HepG2 (cell line): ENCODE data around the gene ASTN2. TPM values are rescaled to one million over a fixed set of nuclear protein-coding genes. Genes with fewer than 3 reads are reported as not detected.

Experiments
- GATAD2A ChIP-seq: IDR thresholded peaks from 2 replicates; pipeline ENCODE4 v1.6.1; 2016
- HMG20B ChIP-seq: conservative IDR thresholded peaks from 2 replicates; pipeline ENCODE4 v1.6.1; 2016; ENCODE audit warnings: missing genetic modification reagents, missing compliant biosample characterization
- PAXIP1 ChIP-seq: sonication (generic); formaldehyde crosslinking; conservative IDR thresholded peaks from 2 replicates; pipeline ENCODE4 v1.4.0; 2020; ENCODE audit warnings: mild to moderate bottlenecking, missing genetic modification reagents, moderate library complexity
- RERE ChIP-seq: IDR thresholded peaks from 2 replicates; pipeline ENCODE4 v1.6.1; 2016; ENCODE audit warnings: low read depth, missing genetic modification reagents, missing compliant biosample characterization
- TBX2 ChIP-seq: sonication (generic); formaldehyde crosslinking; IDR thresholded peaks from 2 replicates; pipeline ENCODE4 v1.5.0; 2020; ENCODE audit warnings: missing genetic modification reagents, mild to moderate bottlenecking, borderline replicate concordance
- ZFP1 ChIP-seq: IDR thresholded peaks from 2 replicates; pipeline ENCODE4 v1.6.1; 2016
- ZNF274 ChIP-seq: sonication (generic); formaldehyde crosslinking; IDR thresholded peaks from 2 replicates; pipeline ENCODE4 v1.5.1; 2020; ENCODE audit warnings: mild to moderate bottlenecking, missing genetic modification reagents
- ZNF281 ChIP-seq: sonication (generic); formaldehyde crosslinking; IDR thresholded peaks from 2 replicates; pipeline ENCODE4 v1.4.0; 2020; ENCODE audit warnings: missing genetic modification reagents, borderline replicate concordance
- ZNF337 ChIP-seq: sonication (generic); formaldehyde crosslinking; IDR thresholded peaks from 2 replicates; pipeline ENCODE4 v1.5.1; 2020; ENCODE audit warnings: missing genetic modification reagents, low read depth, mild to moderate bottlenecking, borderline replicate concordance
- ZNF354B ChIP-seq: sonication (generic); formaldehyde crosslinking; IDR thresholded peaks from 2 replicates; pipeline ENCODE4 v1.8.0; 2022; ENCODE audit warnings: mild to moderate bottlenecking, missing genetic modification reagents
- ZNF550 ChIP-seq: sonication (generic); formaldehyde crosslinking; IDR thresholded peaks from 2 replicates; pipeline ENCODE4 v1.4.0; 2020; ENCODE audit warnings: mild to moderate bottlenecking, missing genetic modification reagents, borderline replicate concordance
- ZNF597 ChIP-seq: sonication (generic); formaldehyde crosslinking; IDR thresholded peaks from 2 replicates; pipeline ENCODE4 v1.5.0; 2020; ENCODE audit warnings: missing genetic modification reagents
- ZNF720 ChIP-seq: sonication (generic); formaldehyde crosslinking; IDR thresholded peaks from 2 replicates; pipeline ENCODE4 v1.4.0; 2020; ENCODE audit warnings: missing genetic modification reagents
- ZNF784 ChIP-seq: sonication (generic); formaldehyde crosslinking; IDR thresholded peaks from 2 replicates; pipeline ENCODE4 v1.5.1; 2020; ENCODE audit warnings: missing genetic modification reagents, mild to moderate bottlenecking, borderline replicate concordance
- ZSCAN25 ChIP-seq: sonication (generic); formaldehyde crosslinking; IDR thresholded peaks from 2 replicates; pipeline ENCODE4 v1.8.0; 2022; ENCODE audit warnings: mild to moderate bottlenecking, missing genetic modification reagents
- polyA plus RNA-seq, 8 experiments: library from polyadenylated mRNA; depleted of rRNA in 3 of 8; stranded (reverse) in 7 of 8; unstranded in 1 of 8; fragments of >200 nt; fragmentation: Illumina TruSeq in 4 of 8; extraction: Trizol in 4 of 8; gene quantifications; 2 replicates each; pipeline versions ENCODE4 v1.2.1 to v1.2.3, GENCODE V29; 2011 to 2016; ENCODE audit warnings: low read depth in 4 of 8, missing spikeins in 1 of 8, mixed read lengths in 1 of 8; ENCODE audit not compliant: insufficient read depth in 1 of 8
- total RNA-seq, 5 experiments: library from RNA; depleted of rRNA; stranded (reverse); fragments of >200 nt; fragmentation: Illumina TruSeq; extraction: Trizol; gene quantifications; 2 replicates each; pipeline ENCODE4 v1.2.3, GENCODE V29; 2016; ENCODE audit warnings: low read depth in 1 of 5

ASTN2 gene
- total and polyA plus RNA-seq, 2 of the 13 experiments (the other 11 are each of a cell fraction or from before 2014, with no cell fraction given), result 5.2 to 13.5 TPM

- TF ChIP-seq ZNF784 (CRISPR knock-in tag), result peak; percentile 60; the same call in 1 of the 2 replicates
- no peak; the same call in 1 of the 2 replicates for TF ChIP-seq ZFP1 (CRISPR knock-in tag)
- TF ChIP-seq ZNF597 (CRISPR knock-in tag), result no peak
- 0 out of 2 replicates have a peak, but pooled peaks have one; percentile 18 for TF ChIP-seq RERE
- TF ChIP-seq ZNF720 (CRISPR knock-in tag), result no peak
- no peak for TF ChIP-seq ZNF281 (CRISPR knock-in tag)
- peak; percentile 24; the same call in 1 of the 2 replicates for TF ChIP-seq TBX2 (CRISPR knock-in tag)
- TF ChIP-seq PAXIP1 (CRISPR knock-in tag), result peak; percentile 80
- TF ChIP-seq ZSCAN25, result peak; percentile 41; the same call in 1 of the 2 replicates
- no peak for TF ChIP-seq ZNF354B
- TF ChIP-seq HMG20B (CRISPR knock-in tag), result peak; percentile 56; the same call in 1 of the 2 replicates
- peak; percentile 63; the same call in 1 of the 2 replicates for TF ChIP-seq ZNF337 (CRISPR knock-in tag)
- TF ChIP-seq GATAD2A (CRISPR knock-in tag), result peak; percentile 93
- peak; percentile 31; the same call in 1 of the 2 replicates for TF ChIP-seq ZNF274 (CRISPR knock-in tag)
- no peak for TF ChIP-seq ZNF550 (CRISPR knock-in tag)
Observed at GRCh38 chr9:116549061-116549664, 865.7 kb downstream of the ASTN2 start (continued).
